Activated T-cell treated with anti-CD3 and anti-CD28 coated beads, Interleukin-2, amount 50 U/mL, for 1 hour (primary cell): ENCODE results near the gene TMEM208.
A peak's percentile ranks its signal among the peaks of the same experiment; 100 is the strongest.

Source experiments
- DNase-seq: peaks from one replicate; pipeline ENCODE4 v3.0.0-alpha.2; 2020

TMEM208 gene

GRCh38 chr16:67237396-67238277, 10.7 kb downstream of the TMEM208 start:
- DNase-seq = no peak

DNA sequence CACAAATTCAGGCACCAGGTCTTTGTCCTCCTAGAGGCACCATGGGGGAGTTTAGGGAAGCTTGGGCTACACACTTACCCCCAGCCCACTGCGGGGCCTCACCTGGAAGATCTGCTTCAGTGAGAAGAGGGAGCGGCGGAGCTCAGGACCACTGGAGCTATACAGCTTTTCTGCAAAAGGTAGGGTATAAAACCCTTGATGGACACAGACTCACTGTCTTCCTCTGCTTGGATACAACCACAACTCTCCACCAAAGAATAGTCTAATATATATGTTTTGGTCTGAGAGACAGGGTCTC, 11.3 kb downstream of the TMEM208 start:
- no peak for DNase-seq

- DNase-seq = no peak
These were observed 12.0 kb downstream of the TMEM208 start for GRCh38 chr16:67238806-67239470.

GRCh38 chr16:67240506-67240905, 13.6 kb downstream of the TMEM208 start:
- no peak for DNase-seq

DNA sequence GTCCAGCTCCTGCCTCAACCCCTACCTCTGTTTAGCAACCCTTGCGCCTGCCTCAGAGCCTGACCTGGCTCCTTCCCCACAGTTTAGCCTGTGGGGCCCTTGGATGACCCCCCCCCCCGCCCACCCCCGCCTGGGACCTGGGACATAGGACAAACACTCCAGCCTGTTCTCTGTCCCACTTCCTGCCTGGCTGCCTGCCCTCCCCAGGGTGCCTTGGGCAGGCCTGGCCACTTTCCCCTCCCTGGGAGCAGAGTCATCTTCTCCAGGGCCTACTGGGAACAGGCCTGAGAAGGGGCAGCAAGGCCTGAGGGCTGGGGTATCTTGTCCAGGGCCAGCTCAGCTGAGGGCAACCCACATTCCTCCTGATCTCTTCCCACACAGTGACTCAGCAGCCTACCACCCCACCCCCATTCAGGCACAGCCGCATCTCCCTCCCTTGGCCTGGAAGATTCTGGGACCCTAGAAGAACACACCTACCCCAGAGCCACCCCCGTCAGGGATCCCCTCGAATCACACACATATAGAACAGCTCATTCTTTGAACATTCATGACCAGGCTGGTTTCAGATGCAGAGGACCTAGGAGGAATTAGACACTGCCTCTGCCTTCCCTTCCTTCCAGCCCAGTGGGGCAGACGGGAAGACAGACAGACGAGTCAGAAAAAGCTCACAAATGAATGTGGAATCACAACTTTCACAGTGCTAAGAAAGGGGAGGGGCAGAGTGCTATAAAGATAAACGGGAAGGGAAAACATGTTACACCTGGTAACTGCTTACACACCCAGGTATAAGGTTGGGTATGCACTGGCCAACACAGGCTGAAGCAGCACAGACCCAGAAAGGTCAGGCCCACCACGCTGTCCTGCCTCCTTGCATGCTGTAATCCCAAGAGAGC, 14.3 kb downstream of the TMEM208 start:
- DNase-seq = no peak

DNA sequence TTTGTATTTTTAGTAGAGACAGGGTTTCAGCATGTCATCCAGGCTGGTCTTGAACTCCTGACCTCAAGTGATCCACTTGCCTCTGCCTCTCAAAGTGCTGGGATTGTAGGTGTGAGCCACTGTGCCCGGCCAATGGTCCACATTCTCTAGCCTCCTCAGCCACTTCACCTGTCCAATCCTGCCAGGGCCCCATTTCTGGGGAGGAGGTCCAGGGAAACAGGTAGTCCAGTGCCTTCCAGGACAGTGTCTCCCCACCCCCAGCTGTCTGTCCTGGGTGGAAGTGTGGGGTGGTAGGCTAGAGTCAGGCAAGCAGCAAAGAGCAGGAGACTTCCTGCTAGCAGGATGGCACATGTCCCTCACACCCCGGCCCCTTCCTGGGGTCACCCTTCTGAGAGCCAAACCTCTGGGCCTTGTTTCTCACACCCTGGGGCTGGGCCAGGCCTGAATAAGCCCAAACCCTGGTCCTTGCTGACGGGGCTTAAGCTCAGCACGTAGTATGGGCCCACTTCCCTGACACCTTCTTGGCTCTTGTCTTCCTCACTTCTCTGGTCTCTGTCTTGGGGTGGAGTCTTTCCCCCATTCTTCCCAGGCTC, 15.3 kb downstream of the TMEM208 start:
- DNase-seq = no peak

- no peak for DNase-seq
These were observed 16.6 kb downstream of the TMEM208 start for GRCh38 chr16:67243481-67243880.

GRCh38 chr16:67244387-67245185, 17.7 kb downstream of the TMEM208 start:
- peak; percentile 74 for DNase-seq

DNA sequence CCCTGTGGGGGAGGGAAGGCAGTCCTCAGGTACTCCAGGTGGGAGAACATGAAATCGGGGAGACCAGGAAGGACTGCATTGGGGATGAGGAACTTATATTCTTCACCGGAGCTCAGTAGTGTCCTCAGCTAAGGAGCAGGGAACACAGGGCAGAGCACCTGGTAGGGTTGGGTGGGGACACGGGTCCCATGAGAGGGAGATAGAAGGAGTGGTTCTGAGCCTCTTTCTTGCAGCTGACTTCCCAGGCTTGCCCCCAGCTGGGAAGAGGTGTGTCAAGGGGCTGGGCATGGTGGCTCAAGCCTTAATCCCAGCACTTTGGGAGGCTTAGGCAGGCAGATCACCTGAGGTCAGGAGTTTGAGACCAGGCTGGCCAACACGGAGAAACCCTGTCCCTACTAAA, 18.3 kb downstream of the TMEM208 start:
- no peak for DNase-seq

- no peak for DNase-seq
These were observed 18.7 kb downstream of the TMEM208 start for GRCh38 chr16:67245674-67246080.

- DNase-seq = no peak
These were observed 19.3 kb downstream of the TMEM208 start for GRCh38 chr16:67246081-67246755.

GRCh38 chr16:67246756-67247191, 19.8 kb downstream of the TMEM208 start:
- DNase-seq = peak; percentile 63

GRCh38 chr16:67247192-67248072, 20.5 kb downstream of the TMEM208 start, which contains the start of gene FHOD1:
FHOD1 (minus strand) TSS chr16:67247481; CDS start chr16:67247410, 71 bp downstream.
- DNase-seq = peak; percentile 96

- no peak for DNase-seq
These were observed 21.1 kb downstream of the TMEM208 start for GRCh38 chr16:67248073-67248400.

GRCh38 chr16:67248401-67249177, 21.7 kb downstream of the TMEM208 start, which contains the start of gene SLC9A5:
SLC9A5 (plus strand) TSS chr16:67248979; CDS start chr16:67249015, 36 bp downstream.
- peak; percentile 45 for DNase-seq

GRCh38 chr16:67249178-67250044, 22.5 kb downstream of the TMEM208 start:
- no peak for DNase-seq

DNA sequence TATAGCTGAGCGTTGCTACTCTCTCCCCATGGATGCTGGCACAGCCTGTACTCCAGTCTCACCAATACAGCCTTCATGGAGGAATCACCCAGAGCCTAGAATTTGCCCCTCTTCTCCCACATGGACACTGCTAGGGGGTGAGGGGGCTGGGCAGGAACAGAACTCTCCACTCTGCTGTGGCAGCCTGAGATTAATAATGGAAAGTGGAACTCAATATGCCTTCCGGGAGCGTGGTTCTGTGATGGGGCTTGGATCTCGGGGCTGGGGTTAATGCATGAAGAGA, 23.1 kb downstream of the TMEM208 start:
- no peak for DNase-seq

DNA sequence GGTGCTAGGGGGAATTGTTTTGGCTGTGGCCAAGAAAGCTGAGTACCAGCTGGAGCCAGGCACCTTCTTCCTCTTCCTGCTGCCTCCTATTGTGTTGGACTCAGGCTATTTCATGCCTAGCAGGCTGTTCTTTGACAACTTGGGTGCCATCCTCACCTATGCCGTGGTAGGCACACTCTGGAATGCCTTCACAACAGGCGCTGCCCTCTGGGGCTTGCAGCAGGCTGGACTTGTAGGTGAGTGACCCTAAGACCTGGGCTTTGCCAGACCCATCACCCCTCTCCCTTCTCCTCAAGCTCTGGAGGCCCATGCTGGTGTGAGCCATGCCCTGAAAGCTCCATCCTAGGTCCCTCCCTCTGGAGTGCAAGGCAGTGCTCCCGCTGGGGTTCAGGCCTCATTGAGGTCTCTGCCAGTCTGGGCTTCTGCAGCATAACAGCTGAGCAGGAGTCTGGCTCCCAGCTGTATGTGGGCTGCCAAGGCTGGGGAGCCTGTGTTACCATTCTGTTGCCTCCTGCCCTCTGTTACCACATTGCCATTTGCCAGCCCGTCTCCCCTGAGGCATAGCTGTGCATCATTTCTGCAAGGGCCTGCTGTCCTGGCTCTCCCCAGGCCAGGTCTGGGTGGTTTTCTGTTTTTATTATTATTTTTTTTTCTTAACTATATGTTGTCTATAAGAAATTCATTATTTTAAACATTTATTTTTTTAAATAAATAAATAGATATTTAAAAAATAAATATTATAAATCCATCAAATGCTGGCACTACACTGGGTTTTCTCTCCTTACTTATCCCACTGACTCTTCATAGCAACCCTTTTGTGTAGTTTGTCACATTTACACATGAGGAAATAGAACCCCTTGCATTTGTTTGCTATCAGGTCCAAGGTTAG, 25.9 kb downstream of the TMEM208 start:
- no peak for DNase-seq
